Ishikawa (cell line): Measurements from ENCODE around the gene GRIN2A.

Experiments
- CEBPB ChIP-seq: IDR thresholded peaks from 2 replicates; pipeline ENCODE4 v1.6.1; 2012
- CREB1 ChIP-seq: IDR thresholded peaks from 2 replicates; pipeline ENCODE4 v1.6.1; 2012; ENCODE audit warnings: low read depth
- EGR1 ChIP-seq: IDR thresholded peaks from 2 replicates; pipeline ENCODE4 v1.6.1; 2012
- EP300 ChIP-seq: IDR thresholded peaks from 2 replicates; pipeline ENCODE4 v1.6.1; 2012; ENCODE audit warnings: borderline replicate concordance
- FOXM1 ChIP-seq: IDR thresholded peaks from 2 replicates; pipeline ENCODE4 v1.6.1; 2012; ENCODE audit warnings: low read depth, borderline replicate concordance
- MAX ChIP-seq: IDR thresholded peaks from 2 replicates; pipeline ENCODE4 v1.6.1; 2012
- NFIC ChIP-seq: IDR thresholded peaks from 2 replicates; pipeline ENCODE4 v1.6.1; 2012
- RAD21 ChIP-seq: IDR thresholded peaks from 2 replicates; pipeline ENCODE4 v1.6.1; 2012; ENCODE audit warnings: low read depth
- REST ChIP-seq: IDR thresholded peaks from 2 replicates; pipeline ENCODE4 v1.6.1; 2012; ENCODE audit warnings: low read depth, mild to moderate bottlenecking
- TAF1 ChIP-seq: IDR thresholded peaks from 2 replicates; pipeline ENCODE4 v1.6.1; 2012; ENCODE audit warnings: low read depth, mild to moderate bottlenecking
- TCF12 ChIP-seq: IDR thresholded peaks from 2 replicates; pipeline ENCODE4 v1.6.1; 2012; ENCODE audit warnings: low read depth
- TEAD4 ChIP-seq: IDR thresholded peaks from 2 replicates; pipeline ENCODE4 v1.6.1; 2012
- USF1 ChIP-seq: IDR thresholded peaks from 2 replicates; pipeline ENCODE4 v1.6.1; 2012
- YY1 ChIP-seq: IDR thresholded peaks from 2 replicates; pipeline ENCODE4 v1.6.1; 2012; ENCODE audit warnings: low read depth
- ZBTB7A ChIP-seq: IDR thresholded peaks from 2 replicates; pipeline ENCODE4 v1.6.1; 2012; ENCODE audit warnings: low read depth

Gene GRIN2A

GRCh38 chr16:10154389-10154788 lies 27.8 kb downstream of the GRIN2A start:
- TF ChIP-seq EGR1, result no peak
- no peak for TF ChIP-seq EP300
- TF ChIP-seq MAX, result no peak
- TF ChIP-seq TCF12, result no peak
- no peak for TF ChIP-seq TEAD4
- TF ChIP-seq CREB1, result no peak
- no peak for TF ChIP-seq REST
- no peak for TF ChIP-seq USF1
- no peak for TF ChIP-seq NFIC
- no peak for TF ChIP-seq CEBPB
- TF ChIP-seq TAF1, result no peak
- no peak for TF ChIP-seq RAD21

GRCh38 chr16:10153985-10154384 lies 28.2 kb downstream of the GRIN2A start:
- TF ChIP-seq MAX (no peak), ZBTB7A (no peak)

- TF ChIP-seq YY1 (no peak), TAF1 (no peak), TCF12 (no peak)
These were observed 30.5 kb downstream of the GRIN2A start for GRCh38 chr16:10151718-10152117.

- no peak for TF ChIP-seq TAF1
- no peak for TF ChIP-seq CEBPB
- TF ChIP-seq CREB1, result no peak
- no peak for TF ChIP-seq EP300
- TF ChIP-seq USF1, result no peak
- no peak for TF ChIP-seq FOXM1
- no peak for TF ChIP-seq TCF12
- no peak for TF ChIP-seq MAX
- TF ChIP-seq ZBTB7A, result no peak
- no peak for TF ChIP-seq NFIC
- TF ChIP-seq RAD21, result no peak
- no peak for TF ChIP-seq TEAD4
- no peak for TF ChIP-seq YY1
- no peak for TF ChIP-seq REST
These were observed 31.3 kb downstream of the GRIN2A start for GRCh38 chr16:10150906-10151305.

- no peak for TF ChIP-seq YY1
- no peak for TF ChIP-seq CEBPB
- no peak for TF ChIP-seq CREB1
- TF ChIP-seq EP300, result no peak
- no peak for TF ChIP-seq TCF12
- no peak for TF ChIP-seq REST
These were observed 36.6 kb downstream of the GRIN2A start for GRCh38 chr16:10145542-10146035.

- TF ChIP-seq RAD21 (no peak), MAX (no peak), YY1 (no peak), TEAD4 (no peak), TCF12 (no peak), TAF1 (no peak), FOXM1 (no peak), CEBPB (no peak), ZBTB7A (no peak)
These were observed 40.6 kb downstream of the GRIN2A start for GRCh38 chr16:10141671-10142070.
